D721Med (cell line): ENCODE data around the gene HHEX.
"Not testable (repeated sequence)": the region's sequence is repeated elsewhere in the genome, so short reads cannot be mapped to it uniquely, and the experiment has no call there.

ENCODE experiments used
- DNase-seq: peaks from one replicate; pipeline ENCODE4 v3.0.0; 2011; ENCODE audit warnings: low spot score; ENCODE audit not compliant: insufficient read length
- FAIRE-seq: peaks from 2 replicates; lab custom pipeline; 2011; peaks lifted over from hg19 to GRCh38; lab: Jason Lieb, UNC
- TF ChIP-seq, protein P1 (sequence below): IDR thresholded peaks from 2 replicates; pipeline ENCODE4 v1.5.1; 2012; ENCODE audit warnings: mild to moderate bottlenecking, control low read depth; ENCODE audit not compliant: insufficient read depth; ENCODE audit errors: missing control alignments

The HHEX gene

GRCh38 chr10:92735938-92736337 is 46.2 kb downstream of the HHEX start:
- TF ChIP-seq, protein P1, sequence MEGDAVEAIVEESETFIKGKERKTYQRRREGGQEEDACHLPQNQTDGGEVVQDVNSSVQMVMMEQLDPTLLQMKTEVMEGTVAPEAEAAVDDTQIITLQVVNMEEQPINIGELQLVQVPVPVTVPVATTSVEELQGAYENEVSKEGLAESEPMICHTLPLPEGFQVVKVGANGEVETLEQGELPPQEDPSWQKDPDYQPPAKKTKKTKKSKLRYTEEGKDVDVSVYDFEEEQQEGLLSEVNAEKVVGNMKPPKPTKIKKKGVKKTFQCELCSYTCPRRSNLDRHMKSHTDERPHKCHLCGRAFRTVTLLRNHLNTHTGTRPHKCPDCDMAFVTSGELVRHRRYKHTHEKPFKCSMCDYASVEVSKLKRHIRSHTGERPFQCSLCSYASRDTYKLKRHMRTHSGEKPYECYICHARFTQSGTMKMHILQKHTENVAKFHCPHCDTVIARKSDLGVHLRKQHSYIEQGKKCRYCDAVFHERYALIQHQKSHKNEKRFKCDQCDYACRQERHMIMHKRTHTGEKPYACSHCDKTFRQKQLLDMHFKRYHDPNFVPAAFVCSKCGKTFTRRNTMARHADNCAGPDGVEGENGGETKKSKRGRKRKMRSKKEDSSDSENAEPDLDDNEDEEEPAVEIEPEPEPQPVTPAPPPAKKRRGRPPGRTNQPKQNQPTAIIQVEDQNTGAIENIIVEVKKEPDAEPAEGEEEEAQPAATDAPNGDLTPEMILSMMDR = no peak
- no peak for DNase-seq
- no peak for FAIRE-seq

DNA sequence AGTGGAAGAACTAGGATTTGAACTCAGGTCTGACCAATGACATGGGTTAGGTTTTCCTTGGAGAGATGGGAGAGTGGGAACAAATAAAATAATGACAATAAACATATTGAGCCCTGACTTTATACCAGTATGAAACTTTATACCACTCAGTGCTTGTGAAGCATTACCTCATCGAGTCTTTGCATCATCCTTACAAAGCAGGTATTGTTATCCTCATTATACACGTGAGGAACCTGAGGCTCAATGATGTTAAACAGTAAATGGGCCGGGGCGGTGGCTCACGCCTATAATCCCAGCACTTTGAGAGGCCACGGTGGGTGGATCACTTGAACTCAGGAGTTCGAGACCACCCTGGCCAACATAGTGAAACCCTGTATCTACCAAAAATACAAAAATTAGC is 47.7 kb downstream of the HHEX start:
- DNase-seq (no peak), FAIRE-seq (no peak)
- TF ChIP-seq, protein P1 = no peak

- DNase-seq (no peak), FAIRE-seq (no peak)
- TF ChIP-seq, protein P1 = no peak
Measured at GRCh38 chr10:92740762-92741161, 51.0 kb downstream of the HHEX start.

GRCh38 chr10:92741741-92742140 is 52.0 kb downstream of the HHEX start:
- not testable (repeated sequence) for FAIRE-seq, DNase-seq

DNA sequence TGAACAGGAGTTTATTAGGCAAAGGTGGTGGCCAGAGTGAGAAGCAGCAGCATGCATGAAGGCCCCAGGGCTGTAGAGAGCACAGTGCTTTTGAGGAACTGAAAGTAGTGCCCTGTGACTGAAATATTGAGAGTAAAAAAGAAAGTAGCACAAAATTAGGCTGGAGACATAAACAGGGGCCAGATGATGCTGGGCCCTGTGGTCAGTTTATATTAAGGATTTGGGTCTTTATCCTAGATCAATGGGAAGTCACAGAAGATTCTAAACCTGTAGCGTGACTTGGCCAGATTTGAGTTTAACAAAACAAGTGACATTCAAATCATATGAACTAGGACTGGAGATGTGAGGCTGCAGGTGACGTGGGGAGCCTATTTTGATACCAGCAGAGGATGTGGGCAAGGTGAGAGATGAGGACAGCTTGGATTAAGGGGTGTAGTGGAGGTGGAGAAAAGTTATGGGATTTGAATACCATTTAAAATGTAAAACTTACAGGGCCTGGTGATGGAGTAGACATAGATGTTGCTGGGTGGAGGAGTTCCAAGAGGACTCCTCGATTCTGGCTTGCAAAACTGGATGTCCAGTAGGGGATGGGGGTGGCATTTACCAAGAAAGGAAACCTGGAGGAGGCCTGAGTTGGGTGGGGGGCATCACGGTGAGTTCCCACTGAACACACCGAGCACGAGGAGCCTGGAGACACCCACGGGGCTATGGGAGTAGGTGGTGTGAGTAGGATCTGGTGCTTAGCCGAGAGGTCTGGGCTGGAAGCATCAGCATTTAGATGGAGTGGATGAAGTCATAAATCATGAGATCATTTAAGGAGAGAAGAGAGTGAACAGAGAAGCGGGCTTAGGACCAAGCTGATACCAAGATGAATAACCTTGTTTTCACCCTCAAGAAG is 52.8 kb downstream of the HHEX start:
- FAIRE-seq (no peak), DNase-seq (no peak)
- TF ChIP-seq, protein P1 = no peak
